ENCODE results near the gene WDR18.

GRCh38 chr19:943551-944170 lies 40.5 kb upstream of the WDR18 start:
- TF ChIP-seq CTCF (IDR thresholded peaks at IDR 0.05; ENCODE audit: low read depth, low read length, missing input control) (no peak), HNF4A (conservative IDR thresholded peaks at IDR 0.05) (no peak), EGR1 (IDR thresholded peaks at IDR 0.05; ENCODE audit: low read depth in 2 of 2) (no peak), RAD21 (IDR thresholded peaks at IDR 0.05) (no peak)
